ENCODE measurements around the gene TCEA2. TPM values are rescaled to one million over a fixed set of nuclear protein-coding genes. Genes with fewer than 3 reads are reported as not detected.
A peak's percentile ranks its signal among the peaks of the same experiment; 100 is the strongest.

TCEA2 gene
- total RNA-seq, 3 donors from 2014 or later: 23.9 to 39.4 (median 26.6) TPM

- no peaks in the 10 kb centered on the region for H3K27me3 ChIP-seq
- H3K4me3 ChIP-seq: no peak overlapping the region
- no peaks in the 10 kb centered on the region for H3K4me1 ChIP-seq
- intact Hi-C loops (cut with DNase I; ENCODE audit: low total_unique reads): no loop called here
- DNase-seq (ENCODE audit: low spot score in 2 of 2): no peak
- TF ChIP-seq CTCF (IDR thresholded peaks at IDR 0.05) (peak in 2 of 3 donors; percentile 42 to 45), POLR2A (IDR thresholded peaks at IDR 0.05) (no peak), POLR2AphosphoS5 (IDR thresholded peaks at IDR 0.05) (no peak)
- H3K36me3 ChIP-seq: no peaks in the 10 kb centered on the region
- H3K27ac ChIP-seq: no peak overlapping the region
- H3K9me3 ChIP-seq: no peaks in the 10 kb centered on the region
Observed at GRCh38 chr20:64069614-64070243, 6.7 kb downstream of the TCEA2 start.

- intact Hi-C loops (cut with DNase I; ENCODE audit: low total_unique reads): no loop called here
- H3K4me1 ChIP-seq: no peaks in the 10 kb centered on the region
- no peak overlapping the region for H3K27ac ChIP-seq
- no peak for DNase-seq (ENCODE audit: low spot score in 2 of 2)
- no peaks in the 10 kb centered on the region for H3K27me3 ChIP-seq
- no peaks in the 10 kb centered on the region for H3K9me3 ChIP-seq
- no peak overlapping the region for H3K4me3 ChIP-seq
- no peak for TF ChIP-seq CTCF (IDR thresholded peaks at IDR 0.05)
- TF ChIP-seq POLR2AphosphoS5 (IDR thresholded peaks at IDR 0.05): no peak
- no peak for TF ChIP-seq POLR2A (IDR thresholded peaks at IDR 0.05)
- H3K36me3 ChIP-seq: no peaks in the 10 kb centered on the region
Observed at GRCh38 chr20:64070244-64070993, 7.4 kb downstream of the TCEA2 start.

- TF ChIP-seq POLR2A (IDR thresholded peaks at IDR 0.05) (no peak), POLR2AphosphoS5 (IDR thresholded peaks at IDR 0.05) (no peak), CTCF (IDR thresholded peaks at IDR 0.05) (no peak)
- no peaks in the 10 kb centered on the region for H3K9me3 ChIP-seq
- H3K4me3 ChIP-seq: no peak overlapping the region
- no peak for DNase-seq (ENCODE audit: low spot score in 2 of 2)
- H3K36me3 ChIP-seq: no peaks in the 10 kb centered on the region
- H3K27me3 ChIP-seq: no peaks in the 10 kb centered on the region
- no peak overlapping the region for H3K27ac ChIP-seq
- no peaks in the 10 kb centered on the region for H3K4me1 ChIP-seq
- intact Hi-C loops (cut with DNase I; ENCODE audit: low total_unique reads): no loop called here
Observed at GRCh38 chr20:64071341-64072332, 8.6 kb downstream of the TCEA2 start.

GRCh38 chr20:64072498-64073063, 9.6 kb downstream of the TCEA2 start:
- Histone ChIP-seq H3K27ac (no peak overlapping the region), H3K4me3 (no peak overlapping the region), H3K36me3 (no peaks in the 10 kb centered on the region), H3K4me1 (no peaks in the 10 kb centered on the region), H3K27me3 (no peaks in the 10 kb centered on the region), H3K9me3 (no peaks in the 10 kb centered on the region)
- intact Hi-C loops (cut with DNase I; ENCODE audit: low total_unique reads): no loop called here
- TF ChIP-seq CTCF (IDR thresholded peaks at IDR 0.05) (no peak), POLR2AphosphoS5 (IDR thresholded peaks at IDR 0.05) (no peak), POLR2A (IDR thresholded peaks at IDR 0.05) (no peak)
- no peak for DNase-seq (ENCODE audit: low spot score in 2 of 2)
